ENCODE measurements around the gene FMNL2. TPM values are rescaled to one million over a fixed set of nuclear protein-coding genes. Genes with fewer than 3 reads are reported as not detected.

Gene FMNL2
- total RNA-seq, 1 experiment from 2014 or later = 33.6 TPM

DNA sequence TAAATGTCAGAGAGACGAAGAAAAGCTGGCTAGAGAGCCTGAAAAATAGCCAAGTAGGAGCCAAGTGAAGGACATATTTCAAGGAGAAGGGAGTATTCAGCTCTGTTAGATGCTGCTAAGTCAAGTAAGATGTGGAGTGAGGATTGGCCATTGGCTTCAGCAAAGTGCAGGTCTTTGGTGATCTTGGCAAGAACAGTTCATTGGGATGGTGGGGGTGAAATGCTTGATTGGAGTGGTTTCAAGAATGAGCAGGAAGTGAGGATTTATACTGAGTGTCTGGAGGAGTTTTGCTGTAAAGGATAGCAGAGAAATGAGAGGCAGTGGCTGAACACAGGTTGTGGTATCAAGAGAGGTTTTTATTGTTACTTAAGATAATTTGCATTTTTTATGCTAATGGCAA lies 242.6 kb downstream of the FMNL2 start:
- H3K4ac ChIP-seq (ENCODE audit: low read depth, low read length) = no peak overlapping the region
- no peaks in the 10 kb centered on the region for H3K9me3 Mint-ChIP-seq
- no peaks in the 10 kb centered on the region for H3K27me3 Mint-ChIP-seq (ENCODE audit: low read depth)
- H2AK5ac ChIP-seq (ENCODE audit: insufficient read length, low read length) = no peak overlapping the region
- H3K14ac ChIP-seq (ENCODE audit: insufficient read depth, low read length) = no peak overlapping the region
- H2BK20ac ChIP-seq (ENCODE audit: low read depth, low read length, poor library complexity, severe bottlenecking) = no peak overlapping the region
- H2BK5ac ChIP-seq (ENCODE audit: insufficient read length, low read length) = no peak overlapping the region
- H4K20me1 ChIP-seq (ENCODE audit: control insufficient read depth, insufficient read depth, insufficient read length) = no peaks in the 10 kb centered on the region
- H3K18ac ChIP-seq (ENCODE audit: insufficient read length, low read depth, low read length) = no peak overlapping the region
- no peak for TF ChIP-seq CTCF (conservative IDR thresholded peaks at IDR 0.05)
- H3K4me1 ChIP-seq (ENCODE audit: insufficient read depth, low read length) = 0 out of 2 replicates have a peak, but pooled peaks cover 5% of the 10 kb centered on the region
- H3K4me2 ChIP-seq (ENCODE audit: insufficient read depth, insufficient read length, low read length) = no peak overlapping the region
- H4K5ac ChIP-seq (ENCODE audit: insufficient read length, low read depth, low read length) = no peak overlapping the region
- H3K79me2 ChIP-seq (ENCODE audit: insufficient read depth, low read length) = no peaks in the 10 kb centered on the region
- H3K27me3 ChIP-seq (ENCODE audit: insufficient read depth, low read length) = no peaks in the 10 kb centered on the region
- H2AFZ ChIP-seq (ENCODE audit: low read length) = no peak overlapping the region
- H2BK12ac ChIP-seq (ENCODE audit: insufficient read length, low read depth, low read length) = no peak overlapping the region
- no peaks in the 10 kb centered on the region for H3K9me3 ChIP-seq (ENCODE audit: control insufficient read depth, low read depth, low read length)
- H3K4me1 Mint-ChIP-seq = peaks cover 0 to 2% of the 10 kb centered on the region in 2 experiments; a peak in 2 of 4 replicates
- no peaks in the 10 kb centered on the region for H3K79me1 ChIP-seq (ENCODE audit: insufficient read depth, low read depth, low read length, poor library complexity, severe bottlenecking)
- H3K27ac ChIP-seq (ENCODE audit: insufficient read length, low read depth, low read length) = no peak overlapping the region
- DNase-seq = no peak
- H3K23ac ChIP-seq (ENCODE audit: insufficient read length, low read depth, low read length) = no peak overlapping the region
- H2BK120ac ChIP-seq (ENCODE audit: low read depth, low read length, poor library complexity, severe bottlenecking) = no peak overlapping the region
- no peak overlapping the region for H4K91ac ChIP-seq (ENCODE audit: insufficient read length, low read depth, low read length)
- no peak overlapping the region for H3T11ph ChIP-seq (ENCODE audit: low read length)
- H3K56ac ChIP-seq (ENCODE audit: insufficient read length, low read depth, low read length) = no peak overlapping the region
- H3K27ac Mint-ChIP-seq = no peak overlapping the region
- no peak overlapping the region for H2BK15ac ChIP-seq (ENCODE audit: low read depth, low read length)
- no peak overlapping the region for H3K9ac ChIP-seq (ENCODE audit: extremely low read depth, insufficient read length, low read length)
- no CpG with 5 or more reads among the region's 1 CpG for WGBS (ENCODE audit: extremely low coverage, insufficient read length, low lambda C conversion rate)
- H3K36me3 Mint-ChIP-seq (ENCODE audit: insufficient read depth in 1 of 3, low read depth in 3 of 3) = peaks cover 6 to 7% (median 6%) of the 10 kb centered on the region in 3 experiments; a peak in 6 of 7 replicates
- H4K8ac ChIP-seq (replicated peaks; ENCODE audit: insufficient read length, low read depth, low read length) = no peak overlapping the region
- H3K4me3 Mint-ChIP-seq = no peak overlapping the region
- no peaks in the 10 kb centered on the region for H3K23me2 ChIP-seq (ENCODE audit: insufficient read length, low read depth, low read length, poor library complexity, severe bottlenecking)

All from H9 (cell line).